Activated CD8-positive, alpha-beta memory T cell treated with anti-CD3 and anti-CD28 coated beads, Interleukin-2, amount 10 ng/mL, durations not matched to agents 7 days and 5 days (primary cell): Measurements from ENCODE around the gene E2F2. TPM values are rescaled to one million over a fixed set of nuclear protein-coding genes. Genes with fewer than 3 reads are reported as not detected.

Experiments used
- ATAC-seq: fragments of 150-1000 bp; cut with Tn5 transposase; one replicate; pipeline ENCODE4 v1.10.0; 2021; ENCODE audit warnings: moderate library complexity
- CTCF ChIA-PET: fragments of 350-600 bp; sonication (Branson Sonifier 250); formaldehyde crosslinking; loops from one replicate; lab custom pipeline; 2021; ENCODE audit warnings: antibody characterized with exemption; lab: Charles Lee
- DNase-seq: peaks from one replicate; pipeline ENCODE4 v3.0.0-alpha.2; 2020
- H3K27ac Mint-ChIP-seq: one replicate; pipeline ENCODE4 v1.8.0; 2021; ENCODE audit warnings: mild to moderate bottlenecking, mixed read lengths
- H3K27me3 Mint-ChIP-seq: one replicate; pipeline ENCODE4 v1.8.0; 2021; ENCODE audit warnings: mixed read lengths
- H3K36me3 Mint-ChIP-seq: one replicate; pipeline ENCODE4 v1.8.0; 2021; ENCODE audit warnings: mild to moderate bottlenecking, mixed read lengths
- H3K4me1 Mint-ChIP-seq: one replicate; pipeline ENCODE4 v1.8.0; 2021; ENCODE audit warnings: mixed read lengths
- H3K4me3 Mint-ChIP-seq: one replicate; pipeline ENCODE4 v1.8.0; 2021; ENCODE audit warnings: mild to moderate bottlenecking, moderate library complexity, mixed read lengths
- H3K9me3 Mint-ChIP-seq: one replicate; pipeline ENCODE4 v1.8.0; 2022; ENCODE audit warnings: low read depth, mixed read lengths
- total RNA-seq, 2 experiments: library from RNA; stranded (reverse); gene quantifications; one replicate each; pipeline ENCODE4 v1.2.3, GENCODE V29; 2021

Gene E2F2
- total RNA-seq, result 100 to 1,000 TPM in 1 of 2 experiments, 10 to 100 TPM in 1; 77.4 to 103 TPM

- Mint-ChIP-seq H3K27me3 (peaks cover 3% of the 10 kb centered on the region), H3K4me3 (peak within 1 kb of the TSS; percentile 91), H3K4me1 (peaks cover 69% of the 10 kb centered on the region), H3K36me3 (peaks cover 31% of the 10 kb centered on the region), H3K9me3 (no peaks in the 10 kb centered on the region), H3K27ac (peak within 1 kb of the TSS; percentile 94)
- DNase-seq, result peak; percentile 92
- peak; percentile 73 for ATAC-seq
- CTCF ChIA-PET, result interaction anchor here (0.6 to 21.2 kb wide), 15 partner anchors 8 to 421 kb away, joined by 3 to 308 read pairs (median 5); partner anchors contain the start of gene RPL11
These were observed at the start of gene E2F2 for GRCh38 chr1:23530747-23531561. Gene E2F2, minus strand, starts transcription at chr1:23531233. Its CDS starts 440 bp downstream, at chr1:23530793.

GRCh38 chr1:23578997-23579363 is 47.9 kb upstream of the E2F2 start:
- H3K9me3 Mint-ChIP-seq, result no peaks in the 10 kb centered on the region
- no peak overlapping the region for H3K4me3 Mint-ChIP-seq
- CTCF ChIA-PET, result interaction anchor here (3.4 kb wide), 1 partner anchor 57 kb away, joined by 25 read pairs; no protein-coding TSS in a partner anchor
- H3K27me3 Mint-ChIP-seq, result no peaks in the 10 kb centered on the region
- H3K27ac Mint-ChIP-seq, result no peak overlapping the region
- H3K4me1 Mint-ChIP-seq, result peaks cover 27% of the 10 kb centered on the region
- no peaks in the 10 kb centered on the region for H3K36me3 Mint-ChIP-seq
- ATAC-seq (no peak), DNase-seq (no peak)

GRCh38 chr1:23578311-23578996 is 47.4 kb upstream of the E2F2 start:
- H3K27ac Mint-ChIP-seq, result peak overlapping the region; percentile 74
- DNase-seq (no peak), ATAC-seq (peak; percentile 48)
- H3K4me3 Mint-ChIP-seq, result peak overlapping the region; percentile 1
- no peaks in the 10 kb centered on the region for H3K36me3 Mint-ChIP-seq
- no peaks in the 10 kb centered on the region for H3K9me3 Mint-ChIP-seq
- H3K27me3 Mint-ChIP-seq, result no peaks in the 10 kb centered on the region
- H3K4me1 Mint-ChIP-seq, result peaks cover 27% of the 10 kb centered on the region
- CTCF ChIA-PET, result interaction anchor here (1.5 to 6.1 kb wide), 6 partner anchors 20 to 58 kb away, joined by 4 to 71 read pairs (median 10); partner anchors contain the start of gene ID3

- peak; percentile 72 for DNase-seq
- peaks cover 27% of the 10 kb centered on the region for H3K4me1 Mint-ChIP-seq
These were observed 46.3 kb upstream of the E2F2 start for GRCh38 chr1:23577056-23578004.

GRCh38 chr1:23576338-23577055 is 45.5 kb upstream of the E2F2 start:
- CTCF ChIA-PET, result interaction anchor here (0.6 to 6.1 kb wide), 18 partner anchors 11 to 111 kb away, joined by 3 to 71 read pairs (median 5); partner anchors contain the start of gene ID3
- ATAC-seq, result no peak
- Mint-ChIP-seq H3K27me3 (peaks cover 2% of the 10 kb centered on the region), H3K4me3 (no peak overlapping the region), H3K4me1 (peaks cover 27% of the 10 kb centered on the region), H3K36me3 (no peaks in the 10 kb centered on the region), H3K27ac (peak overlapping the region; percentile 31), H3K9me3 (no peaks in the 10 kb centered on the region)
- no peak for DNase-seq

More at GRCh38 chr1:23577056-23578004, 46.3 kb upstream of the E2F2 start:
- no peaks in the 10 kb centered on the region for H3K9me3 Mint-ChIP-seq
- peak; percentile 95 for ATAC-seq
- CTCF ChIA-PET, result interaction anchor here (0.7 to 6.1 kb wide), 17 partner anchors 11 to 80 kb away, joined by 3 to 71 read pairs (median 5); partner anchors contain the start of gene ID3
- no peaks in the 10 kb centered on the region for H3K27me3 Mint-ChIP-seq
- peak overlapping the region; percentile 20 for H3K4me3 Mint-ChIP-seq
- H3K27ac Mint-ChIP-seq, result peak overlapping the region; percentile 84
- no peaks in the 10 kb centered on the region for H3K36me3 Mint-ChIP-seq

- Mint-ChIP-seq H3K36me3 (no peaks in the 10 kb centered on the region), H3K27me3 (peaks cover 11% of the 10 kb centered on the region), H3K4me3 (no peak overlapping the region), H3K27ac (peak overlapping the region; percentile 4), H3K4me1 (peaks cover 27% of the 10 kb centered on the region), H3K9me3 (no peaks in the 10 kb centered on the region)
- DNase-seq (no peak), ATAC-seq (no peak)
- CTCF ChIA-PET, result interaction anchor here (2.6 to 6.1 kb wide), 3 partner anchors 10 to 60 kb away, joined by 14 to 71 read pairs (median 18); no protein-coding TSS in a partner anchor
These were observed 44.3 kb upstream of the E2F2 start for GRCh38 chr1:23575226-23575810.

- CTCF ChIA-PET, result interaction anchor here (0.9 to 6.1 kb wide), 2 partner anchors 15 to 61 kb away, joined by 3 to 71 read pairs; partner anchors contain the start of gene ID3
- Mint-ChIP-seq H3K4me3 (no peak overlapping the region), H3K27ac (no peak overlapping the region), H3K9me3 (no peaks in the 10 kb centered on the region), H3K4me1 (peaks cover 26% of the 10 kb centered on the region), H3K27me3 (peaks cover 19% of the 10 kb centered on the region), H3K36me3 (no peaks in the 10 kb centered on the region)
- no peak for ATAC-seq
- no peak for DNase-seq
These were observed 43.3 kb upstream of the E2F2 start for GRCh38 chr1:23574265-23574754.

- H3K27me3 Mint-ChIP-seq, result peaks cover 25% of the 10 kb centered on the region
- H3K4me1 Mint-ChIP-seq, result peaks cover 21% of the 10 kb centered on the region
- H3K27ac Mint-ChIP-seq, result no peak overlapping the region
- DNase-seq (no peak), ATAC-seq (no peak)
- H3K9me3 Mint-ChIP-seq, result no peaks in the 10 kb centered on the region
- CTCF ChIA-PET, result interaction anchor here (0.8 to 6.1 kb wide), 3 partner anchors 14 to 84 kb away, joined by 3 to 71 read pairs (median 3); partner anchors contain the start of gene ID3
- no peak overlapping the region for H3K4me3 Mint-ChIP-seq
- no peaks in the 10 kb centered on the region for H3K36me3 Mint-ChIP-seq
These were observed 42.6 kb upstream of the E2F2 start for GRCh38 chr1:23573574-23574182.

- CTCF ChIA-PET, result interaction anchor here (1.5 kb wide), 1 partner anchor 66 kb away, joined by 4 read pairs; no protein-coding TSS in a partner anchor
- Mint-ChIP-seq H3K4me1 (peaks cover 6% of the 10 kb centered on the region), H3K4me3 (no peak overlapping the region), H3K27me3 (peaks cover 41% of the 10 kb centered on the region), H3K36me3 (peaks cover 1% of the 10 kb centered on the region), H3K9me3 (no peaks in the 10 kb centered on the region), H3K27ac (no peak overlapping the region)
- DNase-seq (no peak), ATAC-seq (no peak)
These were observed 40.4 kb upstream of the E2F2 start for GRCh38 chr1:23571465-23571864.

GRCh38 chr1:23570001-23570691 is 39.1 kb upstream of the E2F2 start:
- no peak overlapping the region for H3K4me3 Mint-ChIP-seq

More at GRCh38 chr1:23570001-23570691, 39.1 kb upstream of the E2F2 start:
- Mint-ChIP-seq H3K9me3 (no peaks in the 10 kb centered on the region), H3K36me3 (peaks cover 1% of the 10 kb centered on the region), H3K27ac (no peak overlapping the region), H3K27me3 (peaks cover 53% of the 10 kb centered on the region), H3K4me1 (peaks cover 6% of the 10 kb centered on the region)
- no peak for ATAC-seq
- CTCF ChIA-PET, result interaction anchor here (0.6 to 1.2 kb wide), 3 partner anchors 15 to 69 kb away, joined by 3 read pairs; no protein-coding TSS in a partner anchor
- DNase-seq, result no peak
